DOHH2 (cell line): ENCODE data around the gene MISP.

ENCODE experiments used
- H3F3A ChIP-seq: fragments of 200-600 bp; sonication (generic), shearing (Covaris generic); 2 replicates; pipeline ENCODE4 v1.6.0; 2016; ENCODE audit warnings: antibody characterized with exemption, mild to moderate bottlenecking; ENCODE audit not compliant: control insufficient read depth, insufficient read depth
- H3K27ac ChIP-seq: fragments of 200-600 bp; sonication (generic); 2 replicates; pipeline ENCODE4 v1.5.1; 2014; ENCODE audit warnings: low read depth, mild to moderate bottlenecking, low read length, moderate library complexity
- H3K27me3 ChIP-seq: fragments of 200-600 bp; sonication (generic); 2 replicates; pipeline ENCODE4 v1.6.1; 2014; ENCODE audit warnings: mild to moderate bottlenecking, low read length, mixed read lengths; ENCODE audit not compliant: control insufficient read depth
- H3K36me3 ChIP-seq: fragments of 200-600 bp; sonication (generic); 2 replicates; pipeline ENCODE4 v1.6.1; 2014; ENCODE audit warnings: mild to moderate bottlenecking, low read length, moderate library complexity, mixed read lengths; ENCODE audit not compliant: control insufficient read depth
- H3K4me1 ChIP-seq: fragments of 200-600 bp; sonication (generic); 2 replicates; pipeline ENCODE4 v1.6.1; 2014; ENCODE audit warnings: mild to moderate bottlenecking, low read length, mixed read lengths; ENCODE audit not compliant: control insufficient read depth
- H3K4me2 ChIP-seq: fragments of 200-600 bp; sonication (generic); 2 replicates; pipeline ENCODE4 v1.6.0; 2014; ENCODE audit warnings: mild to moderate bottlenecking, low read length, moderate library complexity
- H3K4me3 ChIP-seq: fragments of 200-600 bp; sonication (generic); 2 replicates; pipeline ENCODE4 v1.5.1; 2014; ENCODE audit warnings: mild to moderate bottlenecking, low read length, mixed read lengths
- H3K79me2 ChIP-seq: fragments of 200-600 bp; sonication (generic); 2 replicates; pipeline ENCODE4 v1.6.1; 2014; ENCODE audit warnings: mild to moderate bottlenecking, low read length, mixed read lengths; ENCODE audit not compliant: control insufficient read depth
- H3K9me2 ChIP-seq: fragments of 200-600 bp; sonication (generic); replicated peaks from 2 replicates; pipeline ENCODE4 v1.6.1; 2014; ENCODE audit warnings: mild to moderate bottlenecking, low read length, mixed read lengths; ENCODE audit not compliant: control insufficient read depth
- H3K9me3 ChIP-seq: fragments of 200-600 bp; sonication (generic); 2 replicates; pipeline ENCODE4 v1.6.1; 2014; ENCODE audit warnings: antibody characterized with exemption, low read length, mixed read lengths; ENCODE audit not compliant: control insufficient read depth, insufficient read depth
- H4K20me1 ChIP-seq: fragments of 200-600 bp; sonication (generic); 2 replicates; pipeline ENCODE4 v1.6.0; 2014; ENCODE audit warnings: low read depth, mild to moderate bottlenecking, antibody characterized with exemption, low read length, moderate library complexity; ENCODE audit not compliant: control insufficient read depth, insufficient read depth
- CTCF ChIP-seq: fragments of 200-600 bp; sonication (generic); IDR thresholded peaks from one replicate; pipeline ENCODE4 v1.5.1; 2014; ENCODE audit warnings: antibody characterized with exemption, mild to moderate bottlenecking, low read depth, low read length; ENCODE audit not compliant: poor library complexity, severe bottlenecking
- EZH2phosphoT487 ChIP-seq: fragments of 200-600 bp; sonication (generic); IDR thresholded peaks from 2 replicates; pipeline ENCODE4 v1.6.1; 2017; ENCODE audit warnings: borderline replicate concordance, mild to moderate bottlenecking, antibody characterized with exemption, low read length, moderate library complexity, mixed read lengths

MISP gene

GRCh38 chr19:765179-765738, 14.3 kb downstream of the MISP start:
- Histone ChIP-seq H3K4me3 (no peak overlapping the region), H3F3A (no peaks in the 10 kb centered on the region), H3K4me2 (no peak overlapping the region), H4K20me1 (no peaks in the 10 kb centered on the region), H3K9me3 (no peaks in the 10 kb centered on the region), H3K4me1 (peaks cover under 1% of the 10 kb centered on the region; the same call in 1 of the 2 replicates), H3K27ac (no peak overlapping the region), H3K36me3 (no peaks in the 10 kb centered on the region), H3K9me2 (no peaks in the 10 kb centered on the region), H3K79me2 (no peaks in the 10 kb centered on the region), H3K27me3 (no peaks in the 10 kb centered on the region)
- no peak for TF ChIP-seq EZH2phosphoT487
- TF ChIP-seq CTCF = no peak

DNA sequence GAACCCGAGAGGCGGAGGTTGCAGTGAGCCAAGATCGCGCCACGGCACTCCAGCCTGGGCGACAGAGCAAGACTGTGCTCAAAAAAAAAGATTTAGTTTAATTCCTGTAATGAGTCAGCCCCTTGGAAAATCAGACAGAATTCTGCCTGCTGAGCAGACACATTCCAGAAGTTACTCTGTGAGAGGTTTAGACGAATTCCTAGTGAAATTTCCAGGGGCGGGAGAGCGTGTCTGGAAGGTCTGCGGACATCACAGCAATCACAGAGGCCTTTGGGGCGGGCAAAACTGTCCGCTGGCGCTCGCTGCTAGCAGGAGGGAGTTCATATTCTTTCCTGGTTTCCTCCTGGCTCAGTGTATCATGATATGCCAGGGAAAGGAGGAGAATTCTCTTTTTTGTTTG, 17.5 kb downstream of the MISP start:
- Histone ChIP-seq H3K36me3 (no peaks in the 10 kb centered on the region), H3K9me2 (no peaks in the 10 kb centered on the region), H3K4me3 (no peak overlapping the region), H3K79me2 (no peaks in the 10 kb centered on the region), H3K27ac (no peak overlapping the region), H3K4me1 (peaks cover 3% of the 10 kb centered on the region; the same call in 1 of the 2 replicates), H3K9me3 (no peaks in the 10 kb centered on the region), H3K4me2 (no peak overlapping the region), H4K20me1 (no peaks in the 10 kb centered on the region), H3F3A (no peaks in the 10 kb centered on the region), H3K27me3 (no peaks in the 10 kb centered on the region)
- TF ChIP-seq EZH2phosphoT487 (no peak), CTCF (no peak)

DNA sequence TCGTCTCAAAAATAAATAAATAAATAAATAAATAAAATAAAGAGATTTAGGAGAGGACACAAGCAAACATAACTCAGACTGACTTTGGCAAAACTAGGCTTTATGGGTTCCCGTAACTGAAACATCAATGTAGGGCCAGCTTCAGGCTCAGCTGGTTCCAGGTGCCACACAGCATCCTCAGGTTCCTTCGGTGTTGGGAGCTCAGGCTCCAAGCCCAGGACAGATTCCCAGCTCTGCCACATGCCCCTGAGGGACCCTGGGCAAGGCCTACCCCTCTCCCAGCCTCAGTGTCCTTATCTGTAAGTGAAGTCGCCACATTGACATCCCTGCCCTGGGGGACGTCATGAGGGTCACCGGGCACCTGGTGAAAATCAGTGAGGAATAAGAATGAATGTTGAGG, 18.7 kb downstream of the MISP start:
- Histone ChIP-seq H3K27me3 (no peaks in the 10 kb centered on the region), H3F3A (no peaks in the 10 kb centered on the region), H3K27ac (no peak overlapping the region), H3K79me2 (no peaks in the 10 kb centered on the region), H3K4me1 (peaks cover 3% of the 10 kb centered on the region; the same call in 1 of the 2 replicates), H3K4me3 (no peak overlapping the region), H4K20me1 (no peaks in the 10 kb centered on the region), H3K9me2 (no peaks in the 10 kb centered on the region), H3K4me2 (no peak overlapping the region), H3K9me3 (no peaks in the 10 kb centered on the region), H3K36me3 (no peaks in the 10 kb centered on the region)
- TF ChIP-seq EZH2phosphoT487 = no peak
- TF ChIP-seq CTCF = no peak
